GM15510 (cell line): ENCODE results near the gene ENPP6.

Experiments
- POLR2A ChIP-seq: IDR thresholded peaks from 3 replicates; pipeline ENCODE4 v1.6.1; 2011; ENCODE audit warnings: borderline replicate concordance; ENCODE audit not compliant: insufficient read length; ENCODE audit errors: extremely low read depth

Gene ENPP6

DNA sequence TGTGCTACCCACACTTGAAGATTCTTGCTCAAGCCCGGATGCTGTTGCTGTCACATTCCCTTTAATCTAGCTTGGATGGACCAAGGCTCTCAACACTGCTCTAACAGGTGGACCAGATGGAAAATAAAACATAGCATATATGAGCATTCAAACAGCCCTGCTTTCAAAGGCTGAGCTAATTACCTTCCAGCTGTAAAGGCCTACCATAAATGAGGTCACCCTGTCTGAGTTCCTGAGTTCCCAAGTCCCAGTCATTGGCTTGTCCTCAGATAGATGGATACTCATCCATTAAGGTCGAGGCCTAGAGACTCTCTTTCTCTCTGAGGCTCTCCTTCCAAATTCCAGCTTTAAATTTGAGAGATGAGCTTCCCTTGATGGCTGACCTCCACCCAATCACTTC is 165.1 kb downstream of the ENPP6 start:
- TF ChIP-seq POLR2A: no peak

GRCh38 chr4:184046148-184046547 is 171.5 kb downstream of the ENPP6 start:
- TF ChIP-seq POLR2A: no peak

DNA sequence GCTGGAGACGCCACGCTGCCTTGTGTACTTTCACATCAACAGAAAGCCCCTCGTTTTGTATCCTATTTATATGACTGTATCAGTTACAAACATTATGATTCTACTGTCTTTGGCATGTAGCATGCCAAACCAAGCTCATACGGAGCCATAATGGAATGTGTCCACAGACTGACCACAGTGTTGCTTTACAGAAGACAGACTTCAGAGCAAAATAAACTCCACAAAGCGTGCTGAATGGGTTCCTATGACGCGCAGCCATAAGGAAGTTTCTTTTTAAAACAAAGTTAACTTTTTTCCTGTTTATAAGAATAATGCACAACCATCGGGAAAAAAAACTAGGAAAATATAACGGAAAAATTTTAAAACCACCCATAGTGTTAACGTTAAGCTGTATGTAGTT is 176.5 kb downstream of the ENPP6 start:
- no peak for TF ChIP-seq POLR2A

DNA sequence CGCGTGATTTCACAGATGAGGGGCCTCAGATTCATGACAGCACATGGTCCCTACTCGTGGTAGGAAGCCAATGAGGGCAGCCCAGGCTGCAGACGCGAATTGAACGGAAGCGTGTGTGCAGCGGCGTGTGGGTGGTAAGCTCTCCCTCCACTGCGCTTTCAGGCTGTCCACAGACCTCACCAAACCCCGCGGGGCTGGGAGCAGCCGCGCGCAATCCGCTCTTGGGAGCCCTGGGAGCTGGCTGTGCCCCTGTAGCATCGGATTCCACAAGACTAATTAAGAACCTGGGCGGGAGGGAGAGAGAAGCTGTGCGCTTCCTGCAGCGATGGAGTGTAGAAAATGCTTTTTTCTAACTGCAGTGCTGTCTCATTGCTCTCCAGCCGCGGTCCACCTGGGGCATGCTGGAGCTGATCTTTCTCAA is 177.7 kb downstream of the ENPP6 start:
- no peak for TF ChIP-seq POLR2A
